DOHH2 (cell line): ENCODE measurements around the gene PROZ.

Source experiments
- CTCF ChIP-seq: fragments of 200-600 bp; sonication (generic); IDR thresholded peaks from one replicate; pipeline ENCODE4 v1.5.1; 2014; ENCODE audit warnings: antibody characterized with exemption, mild to moderate bottlenecking, low read depth, low read length; ENCODE audit not compliant: poor library complexity, severe bottlenecking
- EZH2phosphoT487 ChIP-seq: fragments of 200-600 bp; sonication (generic); IDR thresholded peaks from 2 replicates; pipeline ENCODE4 v1.6.1; 2017; ENCODE audit warnings: borderline replicate concordance, mild to moderate bottlenecking, antibody characterized with exemption, low read length, moderate library complexity, mixed read lengths

- TF ChIP-seq CTCF (no peak), EZH2phosphoT487 (no peak)
These were observed 23.6 kb downstream of the PROZ start for GRCh38 chr13:113182046-113182445.
